Measurements from ENCODE around the gene MBD3.

MBD3 gene

GRCh38 chr19:1577090-1577928, 15.4 kb downstream of the MBD3 start:
- H2BK12ac ChIP-seq (ENCODE audit: low read length) = no peak overlapping the region
- peak overlapping the region; percentile 60 for H2BK5ac ChIP-seq (ENCODE audit: low read length)
- H3K36me3 ChIP-seq (replicated peaks in 1 of 2; ENCODE audit: control insufficient read depth in 2 of 2, insufficient read depth in 2 of 2, low read length in 2 of 2) = peaks cover 49 to 66% of the 10 kb centered on the region in 2 donors

GRCh38 chr19:1576242-1577089, 16.2 kb downstream of the MBD3 start:
- H4K8ac ChIP-seq (ENCODE audit: low read depth, low read length) = no peak overlapping the region
- H2BK12ac ChIP-seq (ENCODE audit: low read length) = no peak overlapping the region
- H3K27ac ChIP-seq (replicated peaks; ENCODE audit: low read length) = no peak overlapping the region
- H2BK15ac ChIP-seq (ENCODE audit: low read length) = no peak overlapping the region
- no peak overlapping the region for H4K91ac ChIP-seq (ENCODE audit: low read depth, low read length, poor library complexity)
- no peaks in the 10 kb centered on the region for H3K27me3 ChIP-seq (ENCODE audit: control insufficient read depth in 3 of 3, insufficient read depth in 3 of 3, low read depth in 1 of 3, low read length in 3 of 3)
- no peak for DNase-seq (ENCODE audit: low spot score)
- H3K36me3 ChIP-seq (replicated peaks in 1 of 2; ENCODE audit: control insufficient read depth in 2 of 2, insufficient read depth in 2 of 2, low read length in 2 of 2) = peaks cover 43 to 57% of the 10 kb centered on the region in 2 donors
- no peak overlapping the region for H2AK5ac ChIP-seq (ENCODE audit: low read depth, low read length)
- no peak overlapping the region for H2AFZ ChIP-seq (ENCODE audit: low read length)
- H3K4me3 ChIP-seq (ENCODE audit: low read length in 2 of 2) = no peak overlapping the region
- H2BK5ac ChIP-seq (ENCODE audit: low read length) = peak overlapping the region; percentile 60
- no peaks in the 10 kb centered on the region for H3K9me3 ChIP-seq (replicated peaks in 1 of 2; ENCODE audit: control insufficient read depth in 2 of 2, insufficient read depth in 1 of 2, low read depth in 1 of 2, low read length in 2 of 2)
- no peak overlapping the region for H3K4ac ChIP-seq (ENCODE audit: low read length)
- H3K4me2 ChIP-seq (ENCODE audit: insufficient read depth, low read length, poor library complexity, severe bottlenecking) = no peak overlapping the region
- H3K4me1 ChIP-seq (ENCODE audit: control insufficient read depth in 2 of 2, insufficient read depth in 1 of 2, low read depth in 1 of 2, low read length in 2 of 2) = no peaks in the 10 kb centered on the region
- H3K18ac ChIP-seq (ENCODE audit: low read length) = no peak overlapping the region
- H3K23ac ChIP-seq (ENCODE audit: low read depth, low read length, poor library complexity) = peak overlapping the region; percentile 17
- H3K9ac ChIP-seq (ENCODE audit: low read depth, low read length, poor library complexity) = no peak overlapping the region
- peak overlapping the region; percentile 17 for H3K14ac ChIP-seq (ENCODE audit: low read length)
- WGBS, 2 donors (ENCODE audit: extremely low coverage in 2 of 2, insufficient read length in 2 of 2, insufficient replicate concordance in 1 of 2) = no CpG with 5 or more reads among the region's 30 CpGs
- peaks cover 4% of the 10 kb centered on the region for H3K79me1 ChIP-seq (ENCODE audit: low read depth, low read length)
- no peak overlapping the region for H2BK120ac ChIP-seq (ENCODE audit: low read depth, low read length)

More at GRCh38 chr19:1577090-1577928, 15.4 kb downstream of the MBD3 start:
- Histone ChIP-seq H3K23ac (ENCODE audit: low read depth, low read length, poor library complexity) (no peak overlapping the region), H2AFZ (ENCODE audit: low read length) (no peak overlapping the region), H3K9me3 (replicated peaks in 1 of 2; ENCODE audit: control insufficient read depth in 2 of 2, insufficient read depth in 1 of 2, low read depth in 1 of 2, low read length in 2 of 2) (no peaks in the 10 kb centered on the region), H3K27me3 (ENCODE audit: control insufficient read depth in 3 of 3, insufficient read depth in 3 of 3, low read depth in 1 of 3, low read length in 3 of 3) (no peaks in the 10 kb centered on the region), H4K8ac (ENCODE audit: low read depth, low read length) (no peak overlapping the region), H2BK15ac (ENCODE audit: low read length) (no peak overlapping the region), H3K4me3 (ENCODE audit: low read length in 2 of 2) (no peak overlapping the region), H3K14ac (ENCODE audit: low read length) (no peak overlapping the region), H3K9ac (ENCODE audit: low read depth, low read length, poor library complexity) (no peak overlapping the region), H3K4me1 (ENCODE audit: control insufficient read depth in 2 of 2, insufficient read depth in 1 of 2, low read depth in 1 of 2, low read length in 2 of 2) (no peaks in the 10 kb centered on the region), H3K18ac (ENCODE audit: low read length) (no peak overlapping the region), H2AK5ac (ENCODE audit: low read depth, low read length) (no peak overlapping the region), H2BK120ac (ENCODE audit: low read depth, low read length) (no peak overlapping the region), H3K4ac (ENCODE audit: low read length) (no peak overlapping the region), H4K91ac (ENCODE audit: low read depth, low read length, poor library complexity) (no peak overlapping the region), H3K79me1 (ENCODE audit: low read depth, low read length) (peaks cover 8% of the 10 kb centered on the region), H3K4me2 (ENCODE audit: insufficient read depth, low read length, poor library complexity, severe bottlenecking) (no peak overlapping the region), H3K27ac (replicated peaks; ENCODE audit: low read length) (no peak overlapping the region)
- no peak for DNase-seq (ENCODE audit: low spot score)
- WGBS, 2 donors (ENCODE audit: extremely low coverage in 2 of 2, insufficient read length in 2 of 2, insufficient replicate concordance in 1 of 2) = no CpG with 5 or more reads among the region's 41 CpGs

GRCh38 chr19:1575323-1576241, 17.1 kb downstream of the MBD3 start:
- no peak overlapping the region for H2BK120ac ChIP-seq (ENCODE audit: low read depth, low read length)
- H2AK5ac ChIP-seq (ENCODE audit: low read depth, low read length) = no peak overlapping the region
- no peak overlapping the region for H2AFZ ChIP-seq (ENCODE audit: low read length)
- H3K79me1 ChIP-seq (ENCODE audit: low read depth, low read length) = peaks cover 3% of the 10 kb centered on the region
- H3K27me3 ChIP-seq (ENCODE audit: control insufficient read depth in 3 of 3, insufficient read depth in 3 of 3, low read depth in 1 of 3, low read length in 3 of 3) = no peaks in the 10 kb centered on the region
- no peak overlapping the region for H3K18ac ChIP-seq (ENCODE audit: low read length)
- no peak overlapping the region for H4K8ac ChIP-seq (ENCODE audit: low read depth, low read length)
- no peak overlapping the region for H3K4ac ChIP-seq (ENCODE audit: low read length)
- no peak overlapping the region for H2BK12ac ChIP-seq (ENCODE audit: low read length)
- H3K23ac ChIP-seq (ENCODE audit: low read depth, low read length, poor library complexity) = peak overlapping the region; percentile 73
- H3K27ac ChIP-seq (replicated peaks; ENCODE audit: low read length) = no peak overlapping the region
- peak overlapping the region; percentile 17 for H3K14ac ChIP-seq (ENCODE audit: low read length)
- no peak overlapping the region for H3K4me2 ChIP-seq (ENCODE audit: insufficient read depth, low read length, poor library complexity, severe bottlenecking)
- H3K9ac ChIP-seq (ENCODE audit: low read depth, low read length, poor library complexity) = no peak overlapping the region
- H2BK5ac ChIP-seq (ENCODE audit: low read length) = peak overlapping the region; percentile 66
- no peak overlapping the region for H4K91ac ChIP-seq (ENCODE audit: low read depth, low read length, poor library complexity)
- H3K36me3 ChIP-seq (replicated peaks in 1 of 2; ENCODE audit: control insufficient read depth in 2 of 2, insufficient read depth in 2 of 2, low read length in 2 of 2) = peaks cover 34 to 48% of the 10 kb centered on the region in 2 donors
- DNase-seq (ENCODE audit: low spot score) = no peak
- H3K4me3 ChIP-seq (ENCODE audit: low read length in 2 of 2) = no peak overlapping the region
- no peak overlapping the region for H2BK15ac ChIP-seq (ENCODE audit: low read length)
- H3K4me1 ChIP-seq (ENCODE audit: control insufficient read depth in 2 of 2, insufficient read depth in 1 of 2, low read depth in 1 of 2, low read length in 2 of 2) = no peaks in the 10 kb centered on the region
- no CpG with 5 or more reads among the region's 22 CpGs for WGBS, 2 donors (ENCODE audit: extremely low coverage in 2 of 2, insufficient read length in 2 of 2, insufficient replicate concordance in 1 of 2)
- H3K9me3 ChIP-seq (replicated peaks in 1 of 2; ENCODE audit: control insufficient read depth in 2 of 2, insufficient read depth in 1 of 2, low read depth in 1 of 2, low read length in 2 of 2) = no peaks in the 10 kb centered on the region

Data from neuronal stem cell (in vitro differentiated cells).